GM23248 (cell line): ENCODE data around the gene ZNF682.
"Not testable (repeated sequence)": the region's sequence is repeated elsewhere in the genome, so short reads cannot be mapped to it uniquely, and the experiment has no call there.

ENCODE experiments used
- EZH2 ChIP-seq: fragments of 200-600 bp; sonication (generic); IDR thresholded peaks from 2 replicates; pipeline ENCODE4 v1.6.1; 2018; ENCODE audit warnings: antibody characterized with exemption, mild to moderate bottlenecking; ENCODE audit not compliant: insufficient read depth, poor library complexity, severe bottlenecking
- EZH2phosphoT487 ChIP-seq: fragments of 200-600 bp; sonication (generic); IDR thresholded peaks from 2 replicates; pipeline ENCODE4 v1.6.1; 2018; ENCODE audit warnings: antibody characterized with exemption, moderate library complexity, mild to moderate bottlenecking, low read depth; ENCODE audit not compliant: insufficient read depth

DNA sequence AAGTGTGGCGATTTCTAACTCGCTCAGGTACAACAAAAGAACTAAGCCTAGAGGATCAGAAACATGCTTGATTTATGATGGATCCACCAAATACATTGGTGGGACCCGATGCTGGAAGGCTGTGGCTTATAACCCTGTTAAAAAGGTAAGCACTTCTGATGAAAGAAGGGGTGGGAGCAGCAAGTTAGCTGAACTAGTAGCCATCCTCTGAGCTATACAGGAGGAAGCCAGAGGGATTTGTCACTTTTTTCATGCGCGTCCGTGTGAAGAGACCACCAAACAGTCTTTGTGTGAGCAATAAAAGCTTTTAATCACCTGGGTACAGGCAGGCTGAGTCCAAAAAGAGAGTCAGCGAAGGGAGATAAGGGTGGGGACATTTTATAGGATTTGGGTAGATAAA, 29.3 kb upstream of the ZNF682 start:
- not testable (repeated sequence) for TF ChIP-seq EZH2, EZH2phosphoT487
